Measurements from ENCODE around the gene RHOT1.
"Not testable (repeated sequence)": the region's sequence is repeated elsewhere in the genome, so short reads cannot be mapped to it uniquely, and the experiment has no call there.

Gene RHOT1

DNA sequence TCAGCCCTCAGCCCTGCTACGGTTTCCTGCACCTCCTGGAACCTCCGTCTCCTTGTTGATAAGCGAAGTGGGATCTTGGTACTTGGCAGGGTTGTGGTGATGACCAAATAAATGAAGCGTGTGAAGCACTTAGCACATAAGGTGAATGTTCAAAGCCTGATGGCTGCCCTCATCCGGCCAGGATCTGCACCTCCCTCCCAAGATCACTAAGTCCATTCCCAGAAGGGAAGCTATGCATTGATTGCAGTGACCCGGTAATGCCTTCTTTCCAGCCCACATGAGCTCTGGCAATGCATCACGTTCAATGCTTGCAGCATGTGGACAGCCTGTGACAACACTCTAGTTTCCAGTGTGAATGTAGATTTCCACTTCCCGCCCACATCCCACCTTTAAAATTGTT, 24.9 kb upstream of the RHOT1 start:
- H3K4me3 ChIP-seq (ENCODE audit: low read depth, low read length) = no peak overlapping the region
- DNase-seq (ENCODE audit: low read depth) = no peak
- TF ChIP-seq CTCF (conservative IDR thresholded peaks at IDR 0.05; ENCODE audit: low read depth, low read length) = no peak

DNA sequence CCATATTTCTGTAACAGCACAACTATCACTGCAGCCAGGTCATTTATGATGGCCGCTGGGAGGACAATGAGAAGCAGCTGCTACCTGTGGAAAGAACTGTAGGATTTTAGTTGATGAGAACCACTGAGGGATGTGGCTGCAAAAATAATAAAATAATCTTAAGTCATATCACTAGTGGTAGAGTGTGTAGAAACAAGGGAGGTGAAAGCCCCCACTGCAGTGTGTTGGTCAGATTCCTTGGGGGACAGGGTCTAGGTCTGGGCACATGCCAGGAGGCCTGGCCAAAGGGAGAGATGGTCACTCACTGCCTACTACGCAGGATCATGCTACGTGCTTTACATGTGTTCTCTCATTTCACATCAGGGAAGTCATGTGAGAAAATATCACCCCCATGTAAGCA, 24.2 kb upstream of the RHOT1 start:
- H3K4me3 ChIP-seq (ENCODE audit: low read depth, low read length); DNase-seq (ENCODE audit: low read depth): not testable (repeated sequence)

GRCh38 chr17:32118835-32119234, 23.5 kb upstream of the RHOT1 start:
- TF ChIP-seq CTCF (conservative IDR thresholded peaks at IDR 0.05; ENCODE audit: low read depth, low read length) = no peak
- DNase-seq (ENCODE audit: low read depth) = no peak
- H3K4me3 ChIP-seq (ENCODE audit: low read depth, low read length) = no peak overlapping the region

DNA sequence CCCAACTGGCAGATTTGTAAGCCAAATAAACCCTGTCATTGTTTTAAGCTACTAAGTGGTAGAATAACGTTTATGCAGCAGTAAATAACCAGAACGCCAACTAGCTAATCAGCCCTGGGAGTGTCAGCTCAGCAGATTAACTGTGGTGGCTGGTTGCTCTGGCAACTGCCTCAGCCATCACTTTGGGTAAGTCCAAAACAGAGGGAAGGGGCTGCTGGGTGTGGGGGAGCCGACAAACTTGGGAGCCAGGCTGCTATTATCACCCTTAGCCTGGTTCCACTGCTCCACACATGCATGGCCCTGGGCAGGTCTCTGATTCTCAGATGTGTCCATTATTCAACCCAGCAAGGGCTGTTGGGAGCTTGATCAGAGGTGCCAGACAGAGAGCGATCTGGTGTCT, 22.2 kb upstream of the RHOT1 start:
- DNase-seq (ENCODE audit: low read depth) = no peak
- TF ChIP-seq CTCF (conservative IDR thresholded peaks at IDR 0.05; ENCODE audit: low read depth, low read length) = no peak
- H3K4me3 ChIP-seq (ENCODE audit: low read depth, low read length) = no peak overlapping the region

GRCh38 chr17:32120716-32121115, 21.6 kb upstream of the RHOT1 start:
- no peak for TF ChIP-seq CTCF (conservative IDR thresholded peaks at IDR 0.05; ENCODE audit: low read depth, low read length)
- no peak overlapping the region for H3K4me3 ChIP-seq (ENCODE audit: low read depth, low read length)
- no peak for DNase-seq (ENCODE audit: low read depth)

GRCh38 chr17:32123782-32124181, 18.5 kb upstream of the RHOT1 start:
- no peak overlapping the region for H3K4me3 ChIP-seq (ENCODE audit: low read depth, low read length)
- TF ChIP-seq CTCF (conservative IDR thresholded peaks at IDR 0.05; ENCODE audit: low read depth, low read length) = no peak
- DNase-seq (ENCODE audit: low read depth) = peak; percentile 54

DNA sequence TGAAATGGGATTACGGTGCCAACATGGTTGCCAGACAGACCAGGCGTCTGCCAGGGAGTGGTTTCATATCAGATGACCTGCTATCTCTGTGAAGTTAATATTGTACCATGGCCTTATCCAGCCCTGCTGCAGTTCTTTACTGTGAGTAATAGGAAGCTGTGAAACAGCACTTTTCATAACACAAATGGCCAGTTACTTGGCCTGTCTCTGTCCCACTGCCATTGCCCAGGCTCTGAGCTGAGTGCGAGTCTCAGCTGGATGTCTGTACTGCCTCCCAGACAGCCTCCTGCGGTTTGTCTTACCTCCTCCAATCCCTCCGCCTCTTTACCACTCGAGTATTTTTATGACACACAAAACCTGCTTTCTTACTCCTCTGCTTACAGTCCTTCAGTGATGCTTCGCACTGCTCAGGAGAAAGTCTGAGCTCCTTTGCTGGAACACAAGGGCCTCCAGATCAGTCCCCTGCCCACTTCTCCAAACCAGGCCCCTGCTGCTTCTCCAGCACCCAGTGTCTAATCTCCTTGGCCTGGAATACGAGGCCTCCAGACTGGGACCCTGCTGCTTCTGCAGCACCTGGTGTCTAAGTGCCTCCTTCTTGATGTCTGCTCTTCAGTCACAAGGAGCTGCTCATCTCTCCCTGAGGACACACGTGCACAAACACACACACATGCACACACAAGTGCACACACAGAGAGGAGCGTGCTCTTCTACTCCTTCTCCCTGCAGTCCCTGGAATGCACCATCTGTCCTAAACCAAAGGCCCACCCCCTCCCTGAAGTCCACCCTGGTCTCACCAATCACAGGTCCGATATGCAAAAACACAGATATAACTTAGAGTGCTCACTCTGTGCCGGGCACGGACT, 17.1 kb upstream of the RHOT1 start:
- no peak for TF ChIP-seq CTCF (conservative IDR thresholded peaks at IDR 0.05; ENCODE audit: low read depth, low read length)
- H3K4me3 ChIP-seq (ENCODE audit: low read depth, low read length) = no peak overlapping the region

More for the DNA sequence above, 17.1 kb upstream of the RHOT1 start:
- DNase-seq (ENCODE audit: low read depth) = no peak

All from choroid plexus epithelial cell (primary cell).